GM12892 (cell line): ENCODE data around the gene HMCN2.

ENCODE experiments used
- POLR2A ChIP-seq: IDR thresholded peaks from 2 replicates; pipeline ENCODE4 v1.6.1; 2011; ENCODE audit warnings: low read depth, low read length, control low read depth
- POLR2AphosphoS5 ChIP-seq: IDR thresholded peaks from 2 replicates; pipeline ENCODE4 v1.6.1; 2011; ENCODE audit warnings: low read depth, low read length, control low read depth
- TAF1 ChIP-seq: IDR thresholded peaks from 2 replicates; pipeline ENCODE4 v1.6.1; 2011; ENCODE audit warnings: low read depth, mild to moderate bottlenecking, control low read depth, low read length, borderline replicate concordance

DNA sequence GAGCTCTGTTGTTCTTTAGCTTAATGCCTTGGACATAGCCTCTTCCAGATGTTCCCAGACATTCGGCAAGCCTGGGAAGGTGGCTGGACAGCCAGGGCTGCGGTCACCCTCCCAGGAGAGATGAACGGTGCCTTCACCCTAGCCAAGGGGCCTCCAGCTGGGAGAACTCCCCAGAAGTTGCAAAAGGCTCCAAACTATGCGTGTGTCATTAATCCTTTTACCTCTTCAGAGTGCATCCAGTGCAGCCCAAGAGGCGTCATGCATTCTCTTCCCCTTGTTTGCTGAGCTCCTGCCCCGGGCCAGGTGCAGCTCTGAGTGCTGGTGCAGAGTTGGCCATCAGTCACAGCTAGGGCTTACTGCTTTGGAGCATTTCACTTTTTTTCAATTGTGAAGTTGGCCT, 22.8 kb downstream of the HMCN2 start:
- no peak for TF ChIP-seq TAF1
- no peak for TF ChIP-seq POLR2A
- TF ChIP-seq POLR2AphosphoS5, result no peak
